Osteoblast (primary cell): ENCODE data around the gene VPS18. TPM values are rescaled to one million over a fixed set of nuclear protein-coding genes. Genes with fewer than 3 reads are reported as not detected.

Experiments used
- DNase-seq: peaks from one replicate; pipeline ENCODE4 v3.0.0; 2011; ENCODE audit warnings: low spot score, mixed read lengths; ENCODE audit not compliant: insufficient read length; ENCODE audit errors: missing footprints
- H2AFZ ChIP-seq: 2 replicates; pipeline ENCODE4 v1.6.0; 2011; ENCODE audit warnings: mild to moderate bottlenecking, low read length
- H3K27ac ChIP-seq: 2 replicates; pipeline ENCODE4 v1.5.1; 2011; ENCODE audit warnings: mild to moderate bottlenecking, low read depth, low read length, moderate library complexity
- H3K27me3 ChIP-seq: 2 replicates; pipeline ENCODE4 v1.6.0; 2012; ENCODE audit warnings: mild to moderate bottlenecking, control low read depth, inconsistent platforms, low read length, moderate library complexity; ENCODE audit not compliant: insufficient read depth
- H3K36me3 ChIP-seq: 2 replicates; pipeline ENCODE4 v1.5.1; 2011; ENCODE audit warnings: mild to moderate bottlenecking, low read length, control low read depth, moderate library complexity; ENCODE audit not compliant: insufficient read depth
- H3K4me1 ChIP-seq: 2 replicates; pipeline ENCODE4 v1.5.1; 2011; ENCODE audit warnings: mild to moderate bottlenecking, low read length, control low read depth, moderate library complexity; ENCODE audit not compliant: insufficient read depth
- H3K4me2 ChIP-seq: 2 replicates; pipeline ENCODE4 v1.6.0; 2011; ENCODE audit warnings: mild to moderate bottlenecking, low read length; ENCODE audit not compliant: insufficient read depth
- H3K4me3 ChIP-seq: fragments of 200-600 bp; sonication (generic); 3 replicates; pipeline ENCODE4 v1.5.1; 2012; ENCODE audit warnings: mild to moderate bottlenecking, low read length, inconsistent platforms; ENCODE audit not compliant: insufficient read depth
- H3K79me2 ChIP-seq: 2 replicates; pipeline ENCODE4 v1.6.0; 2012; ENCODE audit warnings: mild to moderate bottlenecking, low read length, control low read depth, inconsistent platforms; ENCODE audit not compliant: insufficient read depth
- H3K9me3 ChIP-seq: 2 replicates; pipeline ENCODE4 v1.5.1; 2011; ENCODE audit warnings: low read depth, low read length, control low read depth
- H4K20me1 ChIP-seq: 2 replicates; pipeline ENCODE4 v1.6.0; 2012; ENCODE audit warnings: mild to moderate bottlenecking, low read length, control low read depth; ENCODE audit not compliant: insufficient read depth
- CTCF ChIP-seq: IDR thresholded peaks from 2 replicates; pipeline ENCODE4 v1.5.1; 2011; ENCODE audit warnings: mild to moderate bottlenecking, low read depth, low read length, moderate library complexity; ENCODE audit errors: extremely low read depth
- total RNA-seq: library from RNA; depleted of rRNA; stranded (reverse); fragments of >200 nt; gene quantifications from 2 replicates; pipeline ENCODE4 v1.2.3, GENCODE V29; 2012

VPS18 gene
- total RNA-seq, 1 donor = 60.8 TPM

- H3K36me3 ChIP-seq = no peaks in the 10 kb centered on the region
- H2AFZ ChIP-seq = no peak overlapping the region
- no peak overlapping the region for H3K4me2 ChIP-seq
- peak; percentile 72 for DNase-seq
- H3K4me1 ChIP-seq = peaks cover 16% of the 10 kb centered on the region
- H3K27ac ChIP-seq = no peak overlapping the region
- no peaks in the 10 kb centered on the region for H3K79me2 ChIP-seq
- H3K9me3 ChIP-seq = no peaks in the 10 kb centered on the region
- peaks cover 37% of the 10 kb centered on the region for H3K27me3 ChIP-seq
- TF ChIP-seq CTCF = no peak
- no peak overlapping the region for H3K4me3 ChIP-seq
- H4K20me1 ChIP-seq = no peaks in the 10 kb centered on the region
Measured at GRCh38 chr15:40845511-40846284, 48.6 kb upstream of the VPS18 start.

- no peaks in the 10 kb centered on the region for H3K79me2 ChIP-seq
- no peaks in the 10 kb centered on the region for H3K36me3 ChIP-seq
- no peak overlapping the region for H2AFZ ChIP-seq
- H3K4me2 ChIP-seq = no peak overlapping the region
- no peak for TF ChIP-seq CTCF
- H3K4me1 ChIP-seq = peaks cover 16% of the 10 kb centered on the region
- H3K9me3 ChIP-seq = no peaks in the 10 kb centered on the region
- H3K27ac ChIP-seq = no peak overlapping the region
- no peak for DNase-seq
- H3K27me3 ChIP-seq = peaks cover 27% of the 10 kb centered on the region
- H3K4me3 ChIP-seq = no peak overlapping the region
- no peaks in the 10 kb centered on the region for H4K20me1 ChIP-seq
Measured at GRCh38 chr15:40846841-40847222, 47.4 kb upstream of the VPS18 start.

GRCh38 chr15:40847223-40847961, 46.9 kb upstream of the VPS18 start:
- peak; percentile 65 for DNase-seq
- no peaks in the 10 kb centered on the region for H4K20me1 ChIP-seq
- no peak overlapping the region for H3K4me2 ChIP-seq
- no peak overlapping the region for H3K27ac ChIP-seq
- no peaks in the 10 kb centered on the region for H3K9me3 ChIP-seq
- TF ChIP-seq CTCF = no peak
- H3K36me3 ChIP-seq = no peaks in the 10 kb centered on the region
- H3K4me1 ChIP-seq = peaks cover 16% of the 10 kb centered on the region
- H3K4me3 ChIP-seq = no peak overlapping the region
- H2AFZ ChIP-seq = no peak overlapping the region
- no peaks in the 10 kb centered on the region for H3K79me2 ChIP-seq
- H3K27me3 ChIP-seq = peaks cover 27% of the 10 kb centered on the region

- no peak overlapping the region for H3K4me3 ChIP-seq
- H3K9me3 ChIP-seq = no peaks in the 10 kb centered on the region
- DNase-seq = peak; percentile 54
- no peak overlapping the region for H3K4me2 ChIP-seq
- no peak overlapping the region for H3K27ac ChIP-seq
- peaks cover 6% of the 10 kb centered on the region for H3K4me1 ChIP-seq
- no peaks in the 10 kb centered on the region for H3K79me2 ChIP-seq
- H4K20me1 ChIP-seq = no peaks in the 10 kb centered on the region
- no peak for TF ChIP-seq CTCF
- H3K27me3 ChIP-seq = peaks cover 4% of the 10 kb centered on the region
- no peaks in the 10 kb centered on the region for H3K36me3 ChIP-seq
- no peak overlapping the region for H2AFZ ChIP-seq
Measured at GRCh38 chr15:40850576-40851112, 43.6 kb upstream of the VPS18 start.
